Ovary (tissue), 9 donors: ENCODE results near the gene IBSP. TPM values are rescaled to one million over a fixed set of nuclear protein-coding genes. Genes with fewer than 3 reads are reported as not detected.

ENCODE experiments used
- DNase-seq, 5 donors: peaks; one replicate each; pipeline ENCODE4 v3.0.0-alpha.2; 2019 to 2020
- H3K27ac ChIP-seq, 2 donors: fragments of 200-600 bp; one replicate each; pipeline versions ENCODE4 v1.5.1 to v1.8.0; 2019 to 2022
- H3K27me3 ChIP-seq: fragments of 200-600 bp; one replicate; pipeline ENCODE4 v1.8.0; 2022
- H3K36me3 ChIP-seq: fragments of 200-600 bp; sonication (generic); one replicate; pipeline ENCODE4 v1.5.1; 2019
- H3K4me1 ChIP-seq: one replicate; pipeline ENCODE4 v1.8.1; 2013; ENCODE audit warnings: mild to moderate bottlenecking, moderate library complexity; ENCODE audit not compliant: insufficient read depth
- H3K4me3 ChIP-seq: fragments of 200-600 bp; sonication (generic); one replicate; pipeline ENCODE4 v1.5.1; 2017
- H3K9me3 ChIP-seq, 2 donors: fragments of 200-600 bp in 1 of 2; sonication (generic) in 1 of 2; one replicate each; pipeline versions ENCODE4 v1.5.1 to v1.8.1; 2013 to 2019; ENCODE audit warnings: mild to moderate bottlenecking in 1 of 2, moderate library complexity in 1 of 2
- EP300 ChIP-seq: sonication (generic); formaldehyde crosslinking; IDR thresholded peaks from one replicate; pipeline ENCODE4 v1.6.1; 2017; ENCODE audit warnings: antibody characterized with exemption
- POLR2A ChIP-seq: fragments of 450-650 bp; IDR thresholded peaks from one replicate; pipeline ENCODE4 v1.6.1; 2017; ENCODE audit warnings: antibody characterized with exemption, mild to moderate bottlenecking, moderate library complexity
- WGBS, 3 donors: extraction: QIAGEN DNeasy Blood & Tissue Kit in 1 of 3; methylation state at CpG; one replicate each; pipeline versions ENCODE4 v1.1.5 to v1.1.7; 2013 to 2017; 5-methylcytosine and 5-hydroxymethylcytosine counted together
- intact Hi-C, 4 donors: fragments of 100-400 bp; cut with DNase I; formaldehyde crosslinking; loops; one replicate each; pipeline versions ENCODE4 v1.11.0 to v1.15.1; 2022 to 2023
- polyA plus RNA-seq, 2 donors: library from polyadenylated mRNA; stranded (reverse); fragments of 200-250 nt in 1 of 2; fragments of 350-450 nt in 1 of 2; fragmentation: Illumina TruSeq in 1 of 2; extraction: RNeasy Lipid Tissue Mini Kit (QIAGEN cat#74804) in 1 of 2; gene quantifications; one replicate each; pipeline ENCODE4 v1.2.3, GENCODE V29; 2013 to 2014
- total RNA-seq, 7 donors: library from RNA; depleted of rRNA in 2 of 7; stranded (reverse); fragments of >200 nt in 2 of 7; fragmentation: NEBNext Ultra II Directional in 3 of 7; extraction: Animal tissue kit (Norgen Biotek cat#: 25700) in 3 of 7; gene quantifications; one replicate each; pipeline versions ENCODE4 v1.1.0 to v1.2.4, GENCODE V29; 2016 to 2023
- TF ChIP-seq, protein P1 (sequence below), 3 donors: fragments of 450-650 bp in 2 of 3; fragments of 200-600 bp in 1 of 3; IDR thresholded peaks; one replicate each; pipeline versions ENCODE4 v1.5.1 to v1.8.0; 2016 to 2022; ENCODE audit warnings: antibody characterized with exemption in 3 of 3, mild to moderate bottlenecking in 1 of 3
- donor health status: DM: no; HTN: no; CAD: no; lungs with moderate emphysema.
- donor health status: DM: no; HTN: no; CAD: no.
- donor health status: Bipolar disorder and iron deficiency.
- donor health status: DM: yes; HTN: yes; CAD: no.
- donor health status: DM: no; HTN: no; CAD: no.
- donor health status: DM: yes; HTN: yes; CAD: no.

The IBSP gene
- total and polyA plus RNA-seq, 9 donors, result not detected

GRCh38 chr4:87781569-87781968, 17.8 kb upstream of the IBSP start:
- WGBS, 3 donors, result 71 to 79% (median 73%) methylated on average over 2 of the region's 2 CpGs
- DNase-seq, result no peak
- Histone ChIP-seq H3K36me3 (no peaks in the 10 kb centered on the region), H3K27me3 (no peaks in the 10 kb centered on the region), H3K4me1 (no peaks in the 10 kb centered on the region), H3K4me3 (no peak overlapping the region), H3K27ac (no peak overlapping the region), H3K9me3 (no peaks in the 10 kb centered on the region)
- intact Hi-C loops, result no loop called here
- no peak for TF ChIP-seq POLR2A
- TF ChIP-seq, protein P1, sequence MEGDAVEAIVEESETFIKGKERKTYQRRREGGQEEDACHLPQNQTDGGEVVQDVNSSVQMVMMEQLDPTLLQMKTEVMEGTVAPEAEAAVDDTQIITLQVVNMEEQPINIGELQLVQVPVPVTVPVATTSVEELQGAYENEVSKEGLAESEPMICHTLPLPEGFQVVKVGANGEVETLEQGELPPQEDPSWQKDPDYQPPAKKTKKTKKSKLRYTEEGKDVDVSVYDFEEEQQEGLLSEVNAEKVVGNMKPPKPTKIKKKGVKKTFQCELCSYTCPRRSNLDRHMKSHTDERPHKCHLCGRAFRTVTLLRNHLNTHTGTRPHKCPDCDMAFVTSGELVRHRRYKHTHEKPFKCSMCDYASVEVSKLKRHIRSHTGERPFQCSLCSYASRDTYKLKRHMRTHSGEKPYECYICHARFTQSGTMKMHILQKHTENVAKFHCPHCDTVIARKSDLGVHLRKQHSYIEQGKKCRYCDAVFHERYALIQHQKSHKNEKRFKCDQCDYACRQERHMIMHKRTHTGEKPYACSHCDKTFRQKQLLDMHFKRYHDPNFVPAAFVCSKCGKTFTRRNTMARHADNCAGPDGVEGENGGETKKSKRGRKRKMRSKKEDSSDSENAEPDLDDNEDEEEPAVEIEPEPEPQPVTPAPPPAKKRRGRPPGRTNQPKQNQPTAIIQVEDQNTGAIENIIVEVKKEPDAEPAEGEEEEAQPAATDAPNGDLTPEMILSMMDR (IDR thresholded peaks at IDR 0.05), result no peak
- no peak for TF ChIP-seq EP300

DNA sequence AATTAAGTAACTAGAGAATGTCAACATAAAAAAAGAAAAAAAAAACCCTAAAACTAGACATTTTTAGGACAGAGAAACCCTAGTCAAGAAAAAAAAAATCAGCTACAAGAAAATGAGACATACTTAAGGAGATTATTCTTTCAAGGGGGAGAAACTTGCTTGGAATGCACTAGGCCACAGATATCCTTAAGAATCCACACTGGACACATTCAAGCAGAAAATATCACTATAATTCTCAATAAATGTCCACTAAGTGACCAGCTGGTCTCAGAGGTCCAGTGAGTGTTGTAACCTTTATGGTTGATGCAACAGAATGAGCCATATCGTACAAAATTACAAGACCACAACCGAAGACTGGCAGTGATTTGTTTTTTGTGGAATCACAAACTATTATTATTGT, 15.6 kb upstream of the IBSP start:
- Histone ChIP-seq H3K4me1 (no peaks in the 10 kb centered on the region), H3K36me3 (no peaks in the 10 kb centered on the region), H3K27me3 (no peaks in the 10 kb centered on the region), H3K27ac (no peak overlapping the region), H3K9me3 (no peaks in the 10 kb centered on the region), H3K4me3 (no peak overlapping the region)
- intact Hi-C loops, result no loop called here
- no peak for DNase-seq
- 78 to 92% (median 91%) methylated on average over 2 of the region's 2 CpGs for WGBS, 3 donors
- TF ChIP-seq POLR2A, result no peak
- no peak for TF ChIP-seq EP300
- TF ChIP-seq, protein P1 (IDR thresholded peaks at IDR 0.05), result no peak

- no peaks in the 10 kb centered on the region for H3K9me3 ChIP-seq
- no peaks in the 10 kb centered on the region for H3K4me1 ChIP-seq
- H3K27ac ChIP-seq, result no peak overlapping the region
- intact Hi-C loops, result no loop called here
- H3K27me3 ChIP-seq, result no peaks in the 10 kb centered on the region
- WGBS, 3 donors, result 85 to 91% (median 88%) methylated on average over 15 of the region's 15 CpGs
- TF ChIP-seq POLR2A (no peak), EP300 (no peak)
- TF ChIP-seq, protein P1 (IDR thresholded peaks at IDR 0.05), result no peak
- DNase-seq, result no peak
- H3K36me3 ChIP-seq, result no peaks in the 10 kb centered on the region
- H3K4me3 ChIP-seq, result no peak overlapping the region
Observed at GRCh38 chr4:87785731-87786509, 13.4 kb upstream of the IBSP start.

DNA sequence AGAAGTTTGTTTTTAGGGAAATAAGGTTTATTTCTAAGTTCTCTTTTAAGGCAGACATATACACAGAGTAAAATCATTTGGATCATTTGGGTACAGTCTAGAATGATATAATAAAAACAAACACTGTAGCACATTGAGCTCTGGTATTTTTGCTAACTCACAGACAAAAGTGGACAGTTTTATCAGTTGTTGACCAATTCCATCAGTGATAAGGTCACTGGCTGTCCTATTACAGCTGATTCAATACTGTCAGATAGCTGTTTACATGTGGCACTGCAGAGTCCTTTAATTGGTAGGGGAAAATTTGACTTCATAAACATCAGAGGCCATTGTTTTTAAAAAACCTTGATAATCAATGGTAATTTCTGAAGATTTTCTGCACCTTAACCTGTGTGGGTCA, 3.5 kb downstream of the IBSP start:
- no peak for DNase-seq
- no peaks in the 10 kb centered on the region for H3K36me3 ChIP-seq
- no peak overlapping the region for H3K4me3 ChIP-seq
- no peaks in the 10 kb centered on the region for H3K27me3 ChIP-seq
- H3K27ac ChIP-seq, result no peak overlapping the region
- no peaks in the 10 kb centered on the region for H3K4me1 ChIP-seq
- intact Hi-C loops, result no loop called here
- TF ChIP-seq POLR2A, result no peak
- TF ChIP-seq EP300, result no peak
- TF ChIP-seq, protein P1 (IDR thresholded peaks at IDR 0.05), result no peak
- H3K9me3 ChIP-seq, result no peaks in the 10 kb centered on the region
